ENCODE data around the gene FGFR2.
A peak's percentile ranks its signal among the peaks of the same experiment; 100 is the strongest.

Gene FGFR2

GRCh38 chr10:121457729-121458128 is 140.5 kb downstream of the FGFR2 start:
- DNase-seq = no peak

- DNase-seq = no peak
Measured at GRCh38 chr10:121455377-121455776, 142.9 kb downstream of the FGFR2 start.

GRCh38 chr10:121454781-121455180 is 143.5 kb downstream of the FGFR2 start:
- no peak for DNase-seq

- no peak for DNase-seq
Measured at GRCh38 chr10:121453160-121453559, 145.1 kb downstream of the FGFR2 start.

GRCh38 chr10:121452581-121452980 is 145.7 kb downstream of the FGFR2 start:
- DNase-seq = no peak

GRCh38 chr10:121450247-121450646 is 148.0 kb downstream of the FGFR2 start:
- peak in 7 of 51 donors; percentile 5 to 37 (median 9) for DNase-seq

GRCh38 chr10:121449482-121449924 is 148.7 kb downstream of the FGFR2 start:
- no peak for DNase-seq

GRCh38 chr10:121448766-121449421 is 149.3 kb downstream of the FGFR2 start:
- DNase-seq = no peak

- DNase-seq = no peak
Measured at GRCh38 chr10:121444520-121445165, 153.6 kb downstream of the FGFR2 start.

GRCh38 chr10:121442086-121442935 is 155.9 kb downstream of the FGFR2 start:
- peak in 13 of 51 donors; percentile 2 to 39 (median 15) for DNase-seq

GRCh38 chr10:121440461-121440860 is 157.8 kb downstream of the FGFR2 start:
- DNase-seq = no peak

- no peak for DNase-seq
Measured at GRCh38 chr10:121438333-121438732, 159.9 kb downstream of the FGFR2 start.

- peak in 26 of 51 donors; percentile 1 to 57 (median 24) for DNase-seq
Measured at GRCh38 chr10:121437596-121437995, 160.6 kb downstream of the FGFR2 start.

GRCh38 chr10:121436630-121437341 is 161.5 kb downstream of the FGFR2 start:
- peak in 7 of 51 donors; percentile 1 to 61 (median 3) for DNase-seq

- DNase-seq = no peak
Measured at GRCh38 chr10:121436281-121436629, 162.0 kb downstream of the FGFR2 start.

- peak in 1 of 51 donors; percentile 2 for DNase-seq
Measured at GRCh38 chr10:121435099-121435875, 163.0 kb downstream of the FGFR2 start.

- DNase-seq = no peak
Measured at GRCh38 chr10:121433965-121434364, 164.3 kb downstream of the FGFR2 start.

- no peak for DNase-seq
Measured at GRCh38 chr10:121428867-121429266, 169.4 kb downstream of the FGFR2 start.

All from hypothalamus (tissue), 51 donors.